Trophoblast cell (in vitro differentiated cells and primary cell): Measurements from ENCODE around the gene SLC1A4.
"Not testable (repeated sequence)": the region's sequence is repeated elsewhere in the genome, so short reads cannot be mapped to it uniquely, and the experiment has no call there.

ENCODE experiments used
- DNase-seq, 2 donors: peaks; one replicate each; pipeline ENCODE4 v3.0.0-alpha.2; 2016
- H2AFZ ChIP-seq: 2 replicates; pipeline ENCODE4 v1.6.1; 2013; ENCODE audit warnings: low read length, moderate library complexity, mild to moderate bottlenecking; ENCODE audit not compliant: insufficient read depth, poor library complexity
- H2AK5ac ChIP-seq: 2 replicates; pipeline ENCODE4 v1.6.1; 2013; ENCODE audit warnings: mild to moderate bottlenecking, low read length
- H2BK120ac ChIP-seq: 2 replicates; pipeline ENCODE4 v1.6.1; 2013; ENCODE audit warnings: low read length, mild to moderate bottlenecking, moderate library complexity; ENCODE audit not compliant: insufficient read depth, poor library complexity
- H2BK12ac ChIP-seq: 2 replicates; pipeline ENCODE4 v1.6.1; 2013; ENCODE audit warnings: mild to moderate bottlenecking, low read length, moderate library complexity
- H2BK5ac ChIP-seq: 2 replicates; pipeline ENCODE4 v1.6.1; 2013; ENCODE audit warnings: low read length, low read depth, moderate library complexity, mild to moderate bottlenecking; ENCODE audit not compliant: poor library complexity
- H3K14ac ChIP-seq: 2 replicates; pipeline ENCODE4 v1.6.1; 2013; ENCODE audit warnings: mild to moderate bottlenecking, low read length
- H3K18ac ChIP-seq: 2 replicates; pipeline ENCODE4 v1.6.1; 2013; ENCODE audit warnings: mild to moderate bottlenecking, low read length
- H3K23ac ChIP-seq: 2 replicates; pipeline ENCODE4 v1.6.1; 2013; ENCODE audit warnings: low read length
- H3K27ac ChIP-seq: 2 replicates; pipeline ENCODE4 v1.5.1; 2013; ENCODE audit warnings: low read depth, mild to moderate bottlenecking, inconsistent platforms, low read length, moderate library complexity
- H3K27me3 ChIP-seq: 2 replicates; pipeline ENCODE4 v1.6.1; 2013; ENCODE audit warnings: inconsistent platforms, mild to moderate bottlenecking, low read length, moderate library complexity; ENCODE audit not compliant: insufficient read depth
- H3K36me3 ChIP-seq, 2 experiments: 1 replicate in 1 of 2; 2 replicates in 1 of 2; pipeline ENCODE4 v1.6.1; 2013; ENCODE audit warnings: low read length in 2 of 2, mild to moderate bottlenecking in 2 of 2, moderate library complexity in 1 of 2; ENCODE audit not compliant: insufficient read depth in 2 of 2, control insufficient read depth in 1 of 2
- H3K4ac ChIP-seq: 2 replicates; pipeline ENCODE4 v1.6.1; 2013; ENCODE audit warnings: low read depth, mild to moderate bottlenecking, low read length, moderate library complexity
- H3K4me1 ChIP-seq, 2 experiments: 1 replicate in 1 of 2; 2 replicates in 1 of 2; pipeline ENCODE4 v1.6.1; 2013; ENCODE audit warnings: low read length in 2 of 2, mild to moderate bottlenecking in 2 of 2, moderate library complexity in 1 of 2; ENCODE audit not compliant: insufficient read depth in 2 of 2, control insufficient read depth in 1 of 2
- H3K4me2 ChIP-seq: 2 replicates; pipeline ENCODE4 v1.6.1; 2013; ENCODE audit warnings: inconsistent platforms, mild to moderate bottlenecking, low read length, moderate library complexity
- H3K4me3 ChIP-seq: 2 replicates; pipeline ENCODE4 v1.5.1; 2013; ENCODE audit warnings: mild to moderate bottlenecking, low read depth, low read length, inconsistent platforms
- H3K79me1 ChIP-seq: one replicate; pipeline ENCODE4 v1.6.1; 2013; ENCODE audit warnings: low read length
- H3K79me2 ChIP-seq: 2 replicates; pipeline ENCODE4 v1.6.1; 2013; ENCODE audit warnings: low read length, mild to moderate bottlenecking; ENCODE audit not compliant: control insufficient read depth, insufficient read depth, poor library complexity
- H3K9ac ChIP-seq: 2 replicates; pipeline ENCODE4 v1.6.1; 2013; ENCODE audit warnings: mild to moderate bottlenecking, low read length
- H3K9me3 ChIP-seq: 2 replicates; pipeline ENCODE4 v1.6.1; 2013; ENCODE audit warnings: low read depth, mild to moderate bottlenecking, control low read depth, inconsistent platforms, low read length; ENCODE audit not compliant: insufficient read depth
- H4K12ac ChIP-seq: 2 replicates; pipeline ENCODE4 v1.6.1; 2013; ENCODE audit warnings: low read depth, mild to moderate bottlenecking, low read length, moderate library complexity
- H4K8ac ChIP-seq: 2 replicates; pipeline ENCODE4 v1.6.1; 2013; ENCODE audit warnings: low read depth, mild to moderate bottlenecking, low read length, moderate library complexity
- H4K91ac ChIP-seq: one replicate; pipeline ENCODE4 v1.6.1; 2013; ENCODE audit warnings: low read depth, mild to moderate bottlenecking, low read length, moderate library complexity
- WGBS: extraction: QIAGEN DNeasy Blood & Tissue Kit; methylation state at CpG from one replicate; pipeline ENCODE4 v1.1.7; 2013; ENCODE audit warnings: missing lambda C conversion rate; ENCODE audit not compliant: insufficient read length, insufficient coverage; ENCODE audit errors: extremely low coverage; 5-methylcytosine and 5-hydroxymethylcytosine counted together

The SLC1A4 gene

DNA sequence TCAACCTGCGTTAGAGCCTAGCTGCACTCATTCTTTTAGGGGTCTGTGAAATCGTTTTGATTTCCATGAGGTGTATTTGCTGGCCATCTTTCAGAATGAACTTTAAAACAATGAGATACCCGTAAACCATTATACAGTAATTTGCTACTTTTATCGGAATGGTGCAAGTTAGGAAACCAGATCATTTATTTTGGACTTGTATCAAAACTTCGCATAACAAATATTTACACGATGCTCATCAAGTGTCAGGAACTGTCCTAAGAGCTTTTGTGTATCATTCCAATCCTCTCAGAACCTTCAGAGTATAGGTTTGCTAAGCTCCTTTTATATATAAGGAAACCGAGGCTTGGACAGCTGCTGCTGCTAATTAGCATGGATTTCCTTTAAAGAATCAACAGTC, 22.4 kb upstream of the SLC1A4 start:
- DNase-seq, result no peak
- H3K79me2 ChIP-seq, result no peaks in the 10 kb centered on the region
- H2AFZ ChIP-seq, result no peak overlapping the region
- H4K8ac ChIP-seq, result no peak overlapping the region
- H3K14ac ChIP-seq, result no peak overlapping the region
- no peak overlapping the region for H4K91ac ChIP-seq
- H3K4me3 ChIP-seq, result no peak overlapping the region
- no CpG with 5 or more reads among the region's 7 CpGs for WGBS
- H3K27ac ChIP-seq, result no peak overlapping the region
- no peak overlapping the region for H3K4ac ChIP-seq
- H2BK5ac ChIP-seq, result no peak overlapping the region
- no peak overlapping the region for H3K18ac ChIP-seq
- H3K79me1 ChIP-seq, result no peaks in the 10 kb centered on the region
- no peaks in the 10 kb centered on the region for H3K4me1 ChIP-seq
- no peaks in the 10 kb centered on the region for H3K27me3 ChIP-seq
- H4K12ac ChIP-seq, result no peak overlapping the region
- H2BK120ac ChIP-seq, result no peak overlapping the region
- no peak overlapping the region for H3K9ac ChIP-seq
- H3K4me2 ChIP-seq, result no peak overlapping the region
- no peak overlapping the region for H3K23ac ChIP-seq
- H3K9me3 ChIP-seq, result no peaks in the 10 kb centered on the region
- H3K36me3 ChIP-seq, result no peaks in the 10 kb centered on the region
- H2BK12ac ChIP-seq, result no peak overlapping the region
- H2AK5ac ChIP-seq, result no peak overlapping the region

DNA sequence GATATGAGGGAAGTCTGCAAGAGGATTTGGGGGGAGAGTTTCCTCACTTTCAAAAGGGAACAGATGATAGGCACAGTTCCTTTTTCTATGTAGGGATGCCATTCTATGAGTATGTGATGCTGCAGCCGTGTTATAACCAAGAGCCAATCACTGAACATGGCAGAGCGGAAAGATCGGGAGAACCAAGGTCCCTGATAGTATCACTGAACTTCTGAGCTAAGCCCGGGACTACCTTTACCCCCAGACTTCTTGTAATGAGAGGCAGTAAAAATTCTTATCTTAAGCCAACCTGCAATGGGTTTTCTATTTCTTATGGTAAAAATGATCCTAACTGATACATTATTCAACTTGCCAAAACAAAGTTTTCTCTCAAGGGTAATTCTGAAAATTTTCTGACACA, 21.6 kb upstream of the SLC1A4 start:
- no peak for DNase-seq
- no CpG with 5 or more reads among the region's 4 CpGs for WGBS
- no peak overlapping the region for H4K8ac ChIP-seq

DNA sequence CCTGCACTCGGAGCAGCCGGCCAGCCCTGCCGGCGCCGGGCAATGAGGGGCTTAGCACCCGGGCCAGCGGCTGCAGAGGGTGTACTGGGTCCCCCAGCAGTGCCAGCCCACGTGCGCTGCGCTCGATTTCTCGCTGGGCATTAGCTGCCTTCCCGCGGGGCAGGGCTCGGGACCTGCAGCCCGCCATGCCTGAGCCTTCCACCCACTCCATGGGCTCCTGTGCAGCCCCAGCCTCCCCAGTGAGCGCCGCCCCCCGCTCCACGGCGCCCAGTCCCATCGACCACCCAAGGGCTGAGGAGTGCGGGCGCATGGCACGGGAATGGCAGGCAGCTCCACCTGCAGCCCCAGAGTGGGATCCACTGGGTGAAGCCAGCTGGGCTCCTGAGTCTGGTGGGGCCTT, 20.1 kb upstream of the SLC1A4 start:
- H3K36me3 ChIP-seq, H3K18ac ChIP-seq: not testable (repeated sequence)

More for the DNA sequence above, 21.6 kb upstream of the SLC1A4 start:
- Histone ChIP-seq H2BK5ac (no peak overlapping the region), H3K18ac (no peak overlapping the region), H3K27me3 (no peaks in the 10 kb centered on the region), H3K9me3 (no peaks in the 10 kb centered on the region), H3K4ac (no peak overlapping the region), H3K14ac (no peak overlapping the region), H3K4me2 (no peak overlapping the region), H2AK5ac (no peak overlapping the region), H2AFZ (no peak overlapping the region), H2BK12ac (no peak overlapping the region), H3K4me1 (no peaks in the 10 kb centered on the region), H3K4me3 (no peak overlapping the region), H3K36me3 (no peaks in the 10 kb centered on the region), H3K79me2 (no peaks in the 10 kb centered on the region), H4K91ac (no peak overlapping the region), H4K12ac (no peak overlapping the region), H3K27ac (no peak overlapping the region), H3K23ac (no peak overlapping the region), H3K79me1 (no peaks in the 10 kb centered on the region), H3K9ac (no peak overlapping the region), H2BK120ac (no peak overlapping the region)

DNA sequence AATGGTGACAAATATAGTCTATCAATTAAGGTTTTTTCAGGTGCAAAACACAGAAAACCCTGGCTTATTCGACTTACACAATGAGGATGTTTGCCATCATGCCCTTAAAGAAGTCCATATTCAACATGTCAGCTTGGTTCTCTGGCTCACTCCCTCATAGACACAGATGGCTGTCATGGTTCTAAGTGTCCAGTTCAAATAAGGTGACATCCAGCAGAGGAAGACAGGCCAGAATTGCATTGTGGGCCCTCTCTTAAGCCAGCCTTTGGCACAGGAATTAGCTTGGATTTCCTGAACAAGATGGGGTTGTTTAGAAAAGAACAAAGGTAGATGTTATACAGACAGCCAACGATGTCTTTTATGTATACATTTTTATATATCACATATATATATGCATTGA, 18.7 kb upstream of the SLC1A4 start:
- H4K12ac ChIP-seq, result no peak overlapping the region
- no peak overlapping the region for H2BK120ac ChIP-seq
- no peak overlapping the region for H3K27ac ChIP-seq
- H3K36me3 ChIP-seq, result no peaks in the 10 kb centered on the region
- no peak overlapping the region for H3K18ac ChIP-seq
- no peak overlapping the region for H3K14ac ChIP-seq
- no peaks in the 10 kb centered on the region for H3K9me3 ChIP-seq
- no peaks in the 10 kb centered on the region for H3K79me1 ChIP-seq
- no peak overlapping the region for H2BK12ac ChIP-seq
- no peak overlapping the region for H3K9ac ChIP-seq
- no CpG with 5 or more reads among the region's 2 CpGs for WGBS
- no peaks in the 10 kb centered on the region for H3K27me3 ChIP-seq
- no peak overlapping the region for H3K4ac ChIP-seq
- H3K4me3 ChIP-seq, result no peak overlapping the region
- no peaks in the 10 kb centered on the region for H3K4me1 ChIP-seq
- H4K8ac ChIP-seq, result no peak overlapping the region
- no peak overlapping the region for H2BK5ac ChIP-seq
- H2AFZ ChIP-seq, result no peak overlapping the region
- no peak overlapping the region for H3K23ac ChIP-seq
- no peak overlapping the region for H3K4me2 ChIP-seq
- no peak overlapping the region for H4K91ac ChIP-seq
- no peak overlapping the region for H2AK5ac ChIP-seq
- no peak for DNase-seq
- H3K79me2 ChIP-seq, result no peaks in the 10 kb centered on the region

More for the DNA sequence above, 20.1 kb upstream of the SLC1A4 start:
- not testable (repeated sequence) for H2AFZ ChIP-seq, H3K4me2 ChIP-seq, H2BK120ac ChIP-seq, H4K8ac ChIP-seq, H3K27ac ChIP-seq, H2BK5ac ChIP-seq, H3K4ac ChIP-seq, H3K9ac ChIP-seq, H3K79me1 ChIP-seq, H3K79me2 ChIP-seq, H3K14ac ChIP-seq, H2AK5ac ChIP-seq, DNase-seq, H4K12ac ChIP-seq, H3K4me3 ChIP-seq, H3K4me1 ChIP-seq, H3K27me3 ChIP-seq, H2BK12ac ChIP-seq, H3K9me3 ChIP-seq, H3K23ac ChIP-seq, H4K91ac ChIP-seq
- no CpG with 5 or more reads among the region's 25 CpGs for WGBS
